SK-N-SH treated with all-trans-retinoic acid at 6 μM for 48 hours (cell line): Measurements from ENCODE around the gene JAM2.

Experiments used
- ARNTL ChIP-seq: fragments of 450-650 bp; formaldehyde crosslinking; IDR thresholded peaks from 2 replicates; pipeline ENCODE4 v1.5.0; 2020; ENCODE audit warnings: low read depth, mild to moderate bottlenecking, moderate library complexity, borderline replicate concordance
- CREB5 ChIP-seq: fragments of 250-450 bp; sonication (Bioruptor Pico); IDR thresholded peaks from 2 replicates; pipeline ENCODE4 v1.5.1; 2020; ENCODE audit warnings: low read depth, mild to moderate bottlenecking, moderate library complexity
- CSDC2 ChIP-seq: fragments of 250-450 bp; sonication (Bioruptor Pico); IDR thresholded peaks from 2 replicates; pipeline ENCODE4 v1.5.0; 2020; ENCODE audit warnings: mild to moderate bottlenecking, moderate library complexity
- GLIS3 ChIP-seq: fragments of 250-450 bp; sonication (Bioruptor Pico); IDR thresholded peaks from 2 replicates; pipeline ENCODE4 v1.5.0; 2020; ENCODE audit warnings: mild to moderate bottlenecking, moderate library complexity
- ISL1 ChIP-seq: fragments of 250-450 bp; sonication (Bioruptor Pico); IDR thresholded peaks from 2 replicates; pipeline ENCODE4 v2.1.2; 2022; ENCODE audit warnings: mild to moderate bottlenecking, moderate library complexity
- OSR1 ChIP-seq: fragments of 250-450 bp; sonication (Bioruptor Pico); IDR thresholded peaks from 2 replicates; pipeline ENCODE4 v1.8.0; 2022; ENCODE audit warnings: moderate library complexity, mild to moderate bottlenecking, inconsistent platforms
- PATZ1 ChIP-seq: fragments of 250-450 bp; sonication (Bioruptor Pico); IDR thresholded peaks from 2 replicates; pipeline ENCODE4 v1.8.0; 2020; ENCODE audit warnings: mild to moderate bottlenecking, moderate library complexity, borderline replicate concordance
- POU6F1 ChIP-seq: fragments of 250-450 bp; sonication (Bioruptor Pico); IDR thresholded peaks from 2 replicates; pipeline ENCODE4 v1.8.0; 2021; ENCODE audit warnings: low read depth, mild to moderate bottlenecking, moderate library complexity, borderline replicate concordance
- PPARA ChIP-seq: fragments of 250-450 bp; sonication (Bioruptor Pico); IDR thresholded peaks from 2 replicates; pipeline ENCODE4 v1.5.0; 2020; ENCODE audit warnings: mild to moderate bottlenecking, borderline replicate concordance
- RARB ChIP-seq: fragments of 250-450 bp; sonication (Bioruptor Pico); IDR thresholded peaks from 2 replicates; pipeline ENCODE4 v1.8.0; 2021; ENCODE audit warnings: mild to moderate bottlenecking, moderate library complexity
- ZFP3 ChIP-seq: fragments of 250-450 bp; sonication (Bioruptor Pico); IDR thresholded peaks from 2 replicates; pipeline ENCODE4 v1.5.0; 2020; ENCODE audit warnings: mild to moderate bottlenecking, moderate library complexity
- ZFP30 ChIP-seq: fragments of 450-650 bp; formaldehyde crosslinking; IDR thresholded peaks from 2 replicates; pipeline ENCODE4 v1.5.0; 2022; ENCODE audit warnings: mild to moderate bottlenecking, moderate library complexity
- ZNF8 ChIP-seq: fragments of 450-650 bp; formaldehyde crosslinking; IDR thresholded peaks from 2 replicates; pipeline ENCODE4 v1.5.0; 2020; ENCODE audit warnings: mild to moderate bottlenecking, moderate library complexity

- TF ChIP-seq CREB5 (CRISPR knock-in tag) (no peak), GLIS3 (no peak), ZFP30 (CRISPR knock-in tag) (no peak), ZNF8 (CRISPR knock-in tag) (no peak), OSR1 (no peak), ZFP3 (CRISPR knock-in tag) (no peak), ARNTL (CRISPR knock-in tag) (no peak), CSDC2 (no peak), ISL1 (CRISPR knock-in tag) (no peak), POU6F1 (CRISPR knock-in tag) (no peak), PPARA (CRISPR knock-in tag) (no peak), PATZ1 (CRISPR knock-in tag) (no peak), RARB (CRISPR knock-in tag) (no peak)
These were observed 4.4 kb downstream of the JAM2 start for GRCh38 chr21:25643486-25643885.
